Bronchial epithelial cell (primary cell): Measurements from ENCODE around the gene RSRC1. TPM values are rescaled to one million over a fixed set of nuclear protein-coding genes. Genes with fewer than 3 reads are reported as not detected.

Source experiments
- DNase-seq: peaks from one replicate; pipeline ENCODE4 v3.0.0-alpha.2; 2010; ENCODE audit warnings: low read depth
- FAIRE-seq: peaks from 2 replicates; lab custom pipeline; 2011; peaks lifted over from hg19 to GRCh38; lab: Jason Lieb, UNC
- H3K27me3 ChIP-seq: 2 replicates; pipeline ENCODE4 v1.5.1; 2011; ENCODE audit warnings: low read length; ENCODE audit not compliant: control insufficient read depth, insufficient read depth
- H3K36me3 ChIP-seq: 2 replicates; pipeline ENCODE4 v1.5.1; 2011; ENCODE audit warnings: low read length; ENCODE audit not compliant: control insufficient read depth, insufficient read depth
- H3K4me3 ChIP-seq: 2 replicates; pipeline ENCODE4 v1.5.1; 2011; ENCODE audit warnings: mild to moderate bottlenecking, low read depth, low read length, control low read depth
- total RNA-seq: library from RNA; depleted of rRNA; stranded (reverse); fragments of >200 nt; gene quantifications from 2 replicates; pipeline ENCODE4 v1.2.1, GENCODE V29; 2014
- TF ChIP-seq, protein P1 (sequence below): IDR thresholded peaks from 2 replicates; pipeline ENCODE4 v1.5.1; 2011; ENCODE audit warnings: mild to moderate bottlenecking, moderate library complexity, low read length, control low read depth, inconsistent platforms; ENCODE audit not compliant: insufficient read depth, severe bottlenecking

The RSRC1 gene
- total RNA-seq, 1 donor from 2014 or later, result 20.8 TPM

DNA sequence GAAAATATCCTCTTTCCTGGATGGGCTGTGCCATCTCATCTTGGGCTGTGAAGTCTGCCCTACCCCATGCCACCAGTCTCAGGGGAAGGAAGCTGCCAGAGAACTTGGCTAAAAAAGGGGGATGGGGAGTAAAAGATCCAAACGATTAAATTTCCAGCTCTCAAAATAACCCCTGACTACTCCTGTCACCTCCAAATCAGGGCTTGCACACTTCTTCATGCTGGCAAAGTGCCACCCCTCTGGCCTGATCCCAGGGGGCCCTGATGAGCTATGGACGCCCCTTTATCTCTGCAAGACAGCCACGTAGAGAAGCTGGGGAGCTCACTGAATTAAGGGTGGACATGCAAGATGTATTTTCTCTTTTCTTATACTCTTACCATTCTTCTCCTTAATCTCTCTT is 459.9 kb downstream of the RSRC1 start:
- no peak for DNase-seq
- no peak for FAIRE-seq
- no peaks in the 10 kb centered on the region for H3K27me3 ChIP-seq
- no peaks in the 10 kb centered on the region for H3K36me3 ChIP-seq
- H3K4me3 ChIP-seq, result no peak overlapping the region
- TF ChIP-seq, protein P1, sequence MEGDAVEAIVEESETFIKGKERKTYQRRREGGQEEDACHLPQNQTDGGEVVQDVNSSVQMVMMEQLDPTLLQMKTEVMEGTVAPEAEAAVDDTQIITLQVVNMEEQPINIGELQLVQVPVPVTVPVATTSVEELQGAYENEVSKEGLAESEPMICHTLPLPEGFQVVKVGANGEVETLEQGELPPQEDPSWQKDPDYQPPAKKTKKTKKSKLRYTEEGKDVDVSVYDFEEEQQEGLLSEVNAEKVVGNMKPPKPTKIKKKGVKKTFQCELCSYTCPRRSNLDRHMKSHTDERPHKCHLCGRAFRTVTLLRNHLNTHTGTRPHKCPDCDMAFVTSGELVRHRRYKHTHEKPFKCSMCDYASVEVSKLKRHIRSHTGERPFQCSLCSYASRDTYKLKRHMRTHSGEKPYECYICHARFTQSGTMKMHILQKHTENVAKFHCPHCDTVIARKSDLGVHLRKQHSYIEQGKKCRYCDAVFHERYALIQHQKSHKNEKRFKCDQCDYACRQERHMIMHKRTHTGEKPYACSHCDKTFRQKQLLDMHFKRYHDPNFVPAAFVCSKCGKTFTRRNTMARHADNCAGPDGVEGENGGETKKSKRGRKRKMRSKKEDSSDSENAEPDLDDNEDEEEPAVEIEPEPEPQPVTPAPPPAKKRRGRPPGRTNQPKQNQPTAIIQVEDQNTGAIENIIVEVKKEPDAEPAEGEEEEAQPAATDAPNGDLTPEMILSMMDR, result no peak

DNA sequence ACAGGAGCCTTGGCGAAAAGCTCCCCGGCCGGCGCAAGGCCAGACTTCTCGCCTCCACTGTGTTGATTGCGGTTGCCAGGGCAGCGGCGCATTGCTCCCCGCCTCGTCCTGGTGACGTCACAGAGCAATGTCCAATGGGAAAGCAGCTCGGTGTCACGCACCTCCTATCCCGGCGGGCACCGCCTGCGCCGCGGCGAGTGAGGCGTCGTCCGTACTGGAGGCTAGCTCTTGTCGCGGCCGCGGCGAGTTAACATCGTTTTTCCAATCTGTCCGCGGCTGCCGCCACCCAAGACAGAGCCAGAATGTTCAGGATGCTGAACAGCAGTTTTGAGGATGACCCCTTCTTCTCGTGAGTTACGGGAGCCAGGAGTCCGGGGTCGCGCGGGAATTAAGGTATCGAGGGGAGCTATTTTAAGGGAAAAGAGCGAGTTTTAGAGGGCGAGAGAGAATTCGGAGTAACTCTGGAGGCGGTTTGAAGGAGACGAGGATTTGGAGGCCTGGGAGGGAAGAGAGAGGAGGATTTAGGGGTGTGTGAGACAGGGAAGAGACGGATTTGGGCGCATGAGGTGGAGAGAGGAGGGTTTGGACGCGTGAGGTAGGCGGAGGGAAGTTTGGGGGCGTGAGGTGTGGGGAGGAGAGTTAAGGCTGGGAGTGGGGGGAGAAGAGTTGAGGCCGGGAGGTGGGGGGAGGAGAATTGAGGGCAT is 461.3 kb downstream of the RSRC1 start, which contains the start of gene MLF1:
Gene MLF1, plus strand, starts transcription at position 196 of the 704 bp plus-strand sequence. Its CDS starts 107 bp downstream, at position 303.
- DNase-seq (peak; percentile 91), FAIRE-seq (peak; percentile 88)
- TF ChIP-seq, protein P1, result no peak

DNA sequence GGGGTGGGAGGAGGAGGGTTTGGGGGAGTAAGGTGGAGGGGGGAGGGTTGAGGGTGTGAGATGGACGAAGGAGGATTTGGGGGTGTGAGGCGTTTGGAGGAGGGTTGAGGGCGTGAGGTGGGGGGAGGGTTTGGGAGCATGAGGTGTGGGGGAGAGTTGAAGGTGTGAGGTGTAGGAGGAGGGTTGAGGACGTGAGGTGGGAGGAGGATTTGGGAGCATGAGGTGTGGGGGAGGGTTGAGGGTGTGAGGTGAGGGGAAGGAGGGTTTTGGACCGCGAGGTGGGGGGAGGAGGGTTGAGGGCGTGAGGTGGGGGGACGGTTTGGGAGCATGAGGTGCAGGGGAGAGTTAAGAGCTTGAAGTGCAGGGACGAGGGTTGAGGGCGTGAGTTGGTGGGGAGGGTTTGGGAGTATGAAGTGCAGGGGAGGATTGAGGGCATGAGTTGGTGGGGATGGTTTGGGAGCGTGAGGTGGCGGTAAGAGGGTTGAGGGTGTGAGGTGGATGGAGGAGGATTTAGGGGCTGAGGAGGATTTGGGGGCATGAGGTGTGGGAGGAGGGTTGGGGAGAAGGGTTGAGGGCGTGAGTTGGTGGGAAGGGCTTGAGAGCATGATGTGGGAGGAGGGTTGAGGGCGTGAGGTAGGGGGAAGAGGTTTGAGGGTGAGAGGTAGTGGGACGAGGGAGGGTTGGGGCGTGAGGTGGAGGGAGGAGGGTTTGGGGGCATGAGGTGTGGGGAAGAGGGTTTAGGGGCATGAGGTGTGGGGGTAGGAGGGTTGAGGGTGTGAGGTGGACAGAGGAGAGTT is 462.3 kb downstream of the RSRC1 start:
- Histone ChIP-seq H3K27me3 (no peaks in the 10 kb centered on the region), H3K36me3 (no peaks in the 10 kb centered on the region), H3K4me3 (no peak overlapping the region)
- DNase-seq (no peak), FAIRE-seq (no peak)
- TF ChIP-seq, protein P1, result no peak

More for the DNA sequence above, 461.3 kb downstream of the RSRC1 start, which contains the start of gene MLF1:
- H3K27me3 ChIP-seq, result no peaks in the 10 kb centered on the region
- H3K4me3 ChIP-seq, result peak within 1 kb of the TSS; percentile 50
- no peaks in the 10 kb centered on the region for H3K36me3 ChIP-seq

DNA sequence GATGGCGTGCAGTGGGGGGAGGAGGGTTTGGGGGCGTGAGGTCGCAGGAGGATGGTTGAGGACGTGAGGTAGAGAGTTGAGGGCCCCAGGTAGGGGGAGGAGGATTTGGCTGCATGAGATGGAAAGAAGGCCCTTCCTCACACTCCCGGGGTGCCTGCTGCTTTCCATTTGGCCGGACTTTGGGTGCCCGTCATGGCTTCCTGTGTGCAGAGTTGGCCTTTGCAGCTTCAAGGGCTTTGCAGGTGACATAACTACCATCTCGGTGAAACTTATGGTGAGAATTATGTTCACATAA is 462.8 kb downstream of the RSRC1 start:
- no peak for DNase-seq
- no peak overlapping the region for H3K4me3 ChIP-seq
- H3K27me3 ChIP-seq, result no peaks in the 10 kb centered on the region
- TF ChIP-seq, protein P1, result no peak
- no peak for FAIRE-seq
- no peaks in the 10 kb centered on the region for H3K36me3 ChIP-seq

DNA sequence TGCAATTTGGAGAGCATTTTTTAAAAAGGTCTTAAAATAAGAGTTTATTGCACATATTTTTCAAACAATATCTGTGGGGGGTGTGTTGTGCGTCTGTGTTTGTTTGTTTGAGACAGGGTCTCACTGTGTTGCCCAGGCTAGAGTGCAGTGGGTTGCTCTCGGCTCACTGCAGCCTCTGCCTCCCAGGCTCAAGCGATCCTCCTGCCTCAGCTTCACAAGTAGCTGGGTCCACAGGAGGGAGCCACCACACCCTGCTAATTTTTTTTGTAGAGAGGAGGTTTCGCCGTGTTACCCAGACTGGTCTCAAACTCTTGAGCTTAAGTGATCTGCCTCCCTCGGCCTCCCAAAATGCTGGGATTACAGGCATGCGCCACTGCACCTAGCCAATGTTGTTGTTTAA is 463.8 kb downstream of the RSRC1 start:
- Histone ChIP-seq H3K4me3 (no peak overlapping the region), H3K27me3 (no peaks in the 10 kb centered on the region), H3K36me3 (no peaks in the 10 kb centered on the region)
- FAIRE-seq (no peak), DNase-seq (no peak)
- TF ChIP-seq, protein P1, result no peak
